HCT116 (cell line): ENCODE data around the gene TSC2. TPM values are rescaled to one million over a fixed set of nuclear protein-coding genes. Genes with fewer than 3 reads are reported as not detected.

Source experiments
- ATAC-seq: fragments of 200-7000 bp; cut with Tn5 transposase; 2 replicates; pipeline ENCODE4 v1.9.1; 2020; ENCODE audit warnings: mild to moderate bottlenecking, moderate library complexity
- BruUV-seq: library from RNA; stranded (reverse); fragments of 400-500 nt; replicated peaks from 2 replicates; lab custom pipeline; 2021; lab: Mats Ljungman, UMichigan
- CTCF ChIA-PET: fragments of 300-600 bp; sonication (Branson Sonifier 250); formaldehyde crosslinking; loops from one replicate; lab custom pipeline; 2021; ENCODE audit warnings: antibody characterized with exemption; lab: Charles Lee
- POLR2A ChIA-PET: fragments of 300-600, 350-600 bp; sonication (Branson Sonifier 250); formaldehyde crosslinking; loops from one replicate; lab custom pipeline; 2021; ENCODE audit warnings: antibody characterized with exemption; lab: Charles Lee
- RAD21 ChIA-PET, 2 experiments: fragments of 300-600 bp; sonication (Branson Sonifier 250); formaldehyde crosslinking; loops; one replicate each; lab custom pipeline; 2023; ENCODE audit warnings: low total read pairs in 2 of 2; ENCODE audit not compliant: uncharacterized antibody in 2 of 2, unreplicated experiment in 2 of 2, low non-redundant PET in 1 of 2; lab: Charles Lee
- DNase-seq: peaks from one replicate; pipeline ENCODE4 v3.0.0-alpha.2; 2010; ENCODE audit warnings: low read depth, low spot score
- H2AFZ ChIP-seq: fragments of 200-600 bp; shearing (Covaris generic), sonication (generic); 2 replicates; pipeline ENCODE4 v1.6.1; 2017; ENCODE audit warnings: low read depth, mixed run types, mixed read lengths, antibody characterized with exemption, low read length; ENCODE audit not compliant: poor library complexity, severe bottlenecking
- H3K27ac ChIP-seq: 2 replicates; pipeline ENCODE4 v1.5.1; 2012; ENCODE audit warnings: low read depth, low read length
- H3K27me3 ChIP-seq: fragments of 200-600 bp; sonication (generic); 2 replicates; pipeline ENCODE4 v1.6.1; 2016; ENCODE audit warnings: mixed run types, low read length, mixed read lengths; ENCODE audit not compliant: insufficient read depth
- H3K36me3 ChIP-seq, 2 experiments: fragments of 200-500 bp in 1 of 2; fragments of 200-600 bp in 1 of 2; sonication (Bioruptor generic) in 1 of 2; sonication (generic) in 1 of 2; 2 replicates each; pipeline versions ENCODE4 v1.5.1 to v1.6.1; 2014 to 2016; ENCODE audit warnings: low read length in 2 of 2, inconsistent platforms in 1 of 2, mixed read lengths in 1 of 2, mixed run types in 1 of 2; ENCODE audit not compliant: insufficient read depth in 2 of 2, control insufficient read depth in 1 of 2
- H3K4me1 ChIP-seq, 2 experiments: fragments of 200-600 bp in 1 of 2; sonication (generic) in 1 of 2; 2 replicates each; pipeline versions ENCODE4 v1.5.1 to v1.6.1; 2012 to 2017; ENCODE audit warnings: low read length in 2 of 2, inconsistent platforms in 1 of 2, mild to moderate bottlenecking in 1 of 2, mixed read lengths in 1 of 2, mixed run types in 1 of 2, moderate library complexity in 1 of 2; ENCODE audit not compliant: insufficient read depth in 2 of 2, control insufficient read depth in 1 of 2
- H3K4me2 ChIP-seq: fragments of 200-600 bp; sonication (generic); 2 replicates; pipeline ENCODE4 v1.6.1; 2017; ENCODE audit warnings: mixed run types, low read length, mixed read lengths
- H3K4me3 ChIP-seq, 2 experiments: fragments of 200-600 bp in 1 of 2; sonication (generic) in 1 of 2; replicated peaks in 1 of 2; 2 replicates each; pipeline ENCODE4 v1.5.1; 2011 to 2016; ENCODE audit warnings: low read length in 2 of 2, control low read depth in 1 of 2, low read depth in 1 of 2, mild to moderate bottlenecking in 1 of 2, mixed read lengths in 1 of 2, mixed run types in 1 of 2
- H3K79me2 ChIP-seq: fragments of 200-600 bp; sonication (generic); 2 replicates; pipeline ENCODE4 v1.6.1; 2017; ENCODE audit warnings: mild to moderate bottlenecking, mixed run types, low read length, moderate library complexity, mixed read lengths; ENCODE audit not compliant: insufficient read depth
- H3K9ac ChIP-seq: fragments of 200-600 bp; sonication (generic); 2 replicates; pipeline ENCODE4 v1.6.1; 2016; ENCODE audit warnings: low read length, mixed read lengths
- H3K9me2 ChIP-seq: fragments of 200-600 bp; sonication (generic), shearing (Covaris generic); 2 replicates; pipeline ENCODE4 v1.6.1; 2017; ENCODE audit warnings: mixed run types, mild to moderate bottlenecking, moderate library complexity; ENCODE audit not compliant: insufficient read depth
- H3K9me3 ChIP-seq, 2 experiments: fragments of 200-500 bp in 1 of 2; fragments of 200-600 bp in 1 of 2; sonication (Bioruptor generic) in 1 of 2; sonication (generic) in 1 of 2; 2 replicates each; pipeline ENCODE4 v1.6.1; 2014 to 2017; ENCODE audit warnings: low read length in 2 of 2, mixed read lengths in 2 of 2, inconsistent platforms in 1 of 2, low read depth in 1 of 2, mild to moderate bottlenecking in 1 of 2, mixed run types in 1 of 2, moderate library complexity in 1 of 2; ENCODE audit not compliant: control insufficient read depth in 1 of 2, insufficient read depth in 1 of 2
- H4K20me1 ChIP-seq: fragments of 200-600 bp; sonication (generic), shearing (Covaris generic); 2 replicates; pipeline ENCODE4 v1.6.1; 2017; ENCODE audit warnings: mixed run types, mild to moderate bottlenecking, moderate library complexity; ENCODE audit not compliant: insufficient read depth
- ATF3 ChIP-seq: IDR thresholded peaks from 2 replicates; pipeline ENCODE4 v1.6.1; 2012
- CBX3 ChIP-seq: IDR thresholded peaks from 2 replicates; pipeline ENCODE4 v1.6.1; 2012; ENCODE audit warnings: low read depth
- CEBPB ChIP-seq: IDR thresholded peaks from 2 replicates; pipeline ENCODE4 v1.6.1; 2012; ENCODE audit warnings: low read depth
- CTCF ChIP-seq, 3 experiments: fragments of 200-600 bp in 1 of 3; sonication (generic) in 1 of 3; IDR thresholded peaks in 2 of 3; conservative IDR thresholded peaks in 1 of 3; 2 replicates each; pipeline ENCODE4 v1.5.1; 2012 to 2017; ENCODE audit warnings: low read depth in 2 of 3, low read length in 2 of 3, antibody characterized with exemption in 1 of 3, borderline replicate concordance in 1 of 3, control low read depth in 1 of 3, mild to moderate bottlenecking in 1 of 3, mixed read lengths in 1 of 3, mixed run types in 1 of 3, moderate library complexity in 1 of 3; ENCODE audit not compliant: insufficient read depth in 1 of 3
- EGR1 ChIP-seq: IDR thresholded peaks from 2 replicates; pipeline ENCODE4 v1.6.1; 2012; ENCODE audit warnings: low read depth
- ELF1 ChIP-seq: IDR thresholded peaks from 2 replicates; pipeline ENCODE4 v1.6.1; 2012; ENCODE audit warnings: low read depth, borderline replicate concordance
- EZH2 ChIP-seq: fragments of 200-600 bp; sonication (generic); IDR thresholded peaks from 2 replicates; pipeline ENCODE4 v1.6.1; 2017; ENCODE audit warnings: antibody characterized with exemption, mixed run types
- EZH2phosphoT487 ChIP-seq: fragments of 200-600 bp; IDR thresholded peaks from 2 replicates; pipeline ENCODE4 v1.6.1; 2018; ENCODE audit warnings: antibody characterized with exemption, borderline replicate concordance
- JUND ChIP-seq: IDR thresholded peaks from 2 replicates; pipeline ENCODE4 v1.6.1; 2012
- MAX ChIP-seq: IDR thresholded peaks from 2 replicates; pipeline ENCODE4 v1.6.1; 2012
- POLR2A ChIP-seq: IDR thresholded peaks from 2 replicates; pipeline ENCODE4 v1.7.0; 2011; ENCODE audit warnings: borderline replicate concordance; ENCODE audit not compliant: insufficient read depth, insufficient read length; ENCODE audit errors: extremely low read depth
- POLR2AphosphoS5 ChIP-seq: IDR thresholded peaks from 2 replicates; pipeline ENCODE4 v1.6.1; 2011; ENCODE audit warnings: mild to moderate bottlenecking, low read depth, low read length, moderate library complexity
- RAD21 ChIP-seq: IDR thresholded peaks from 2 replicates; pipeline ENCODE4 v1.6.1; 2012; ENCODE audit warnings: low read depth, mild to moderate bottlenecking
- SIN3A ChIP-seq: IDR thresholded peaks from 2 replicates; pipeline ENCODE4 v1.6.1; 2012; ENCODE audit warnings: low read depth
- SP1 ChIP-seq: IDR thresholded peaks from 2 replicates; pipeline ENCODE4 v1.6.1; 2012; ENCODE audit warnings: low read depth
- SRF ChIP-seq: IDR thresholded peaks from 2 replicates; pipeline ENCODE4 v1.6.1; 2012; ENCODE audit warnings: low read depth
- TCF7L2 ChIP-seq: IDR thresholded peaks from 2 replicates; pipeline ENCODE4 v1.7.0; 2011; ENCODE audit warnings: borderline replicate concordance, inconsistent platforms; ENCODE audit not compliant: insufficient read depth, insufficient read length; ENCODE audit errors: extremely low read depth
- YY1 ChIP-seq: IDR thresholded peaks from 2 replicates; pipeline ENCODE4 v1.6.1; 2011; ENCODE audit warnings: low read length, low read depth, moderate library complexity, mild to moderate bottlenecking; ENCODE audit not compliant: insufficient replicate concordance; ENCODE audit errors: extremely low read depth
- ZFX ChIP-seq: fragments of 450-650 bp; IDR thresholded peaks from 2 replicates; pipeline ENCODE4 v1.6.1; 2017
- intact Hi-C: fragments of 100-400 bp; cut with micrococcal nuclease; formaldehyde crosslinking; loops from 2 replicates; pipeline ENCODE4 v1.10.0; 2022
- total RNA-seq: library from RNA; stranded (reverse); gene quantifications from one replicate; pipeline ENCODE4 v1.2.1, GENCODE V29; 2021; ENCODE audit not compliant: unreplicated experiment

Gene TSC2
- total RNA-seq, 1 experiment from 2014 or later, result 74.1 TPM

- Histone ChIP-seq H3K4me1 (peaks cover 11 to 26% of the 10 kb centered on the region in 2 experiments), H3K79me2 (peaks cover 14% of the 10 kb centered on the region; the same call in 1 of the 2 replicates), H3K4me3 (no peak overlapping the region), H3K4me2 (no peak overlapping the region), H3K9me3 (no peaks in the 10 kb centered on the region), H3K9ac (no peak overlapping the region), H4K20me1 (no peaks in the 10 kb centered on the region), H3K36me3 (no peaks in the 10 kb centered on the region), H3K27ac (no peak overlapping the region; the same call in 1 of the 2 replicates), H3K9me2 (no peaks in the 10 kb centered on the region), H2AFZ (no peak overlapping the region), H3K27me3 (no peaks in the 10 kb centered on the region)
- no peak for TF ChIP-seq POLR2A
- TF ChIP-seq SIN3A, result no peak
- no peak for TF ChIP-seq CEBPB
- no peak for TF ChIP-seq EGR1
- no peak for TF ChIP-seq TCF7L2
- no peak for TF ChIP-seq SRF
- no peak for TF ChIP-seq CBX3
- TF ChIP-seq RAD21, result no peak
- no peak for TF ChIP-seq SP1
- no peak for TF ChIP-seq POLR2AphosphoS5
- TF ChIP-seq EZH2, result no peak
- intact Hi-C loops, result no loop called here
- ChIA-PET POLR2A (no interaction called here), RAD21 (interaction anchor here in 1 of 2 experiments (0.7 kb wide), 1 partner anchor 174 kb away, joined by 4 read pairs; no protein-coding TSS in a partner anchor), CTCF (no interaction called here)
- ATAC-seq (no peak), DNase-seq (no peak)
- no TSS peak for BruUV-seq
Measured at GRCh38 chr16:2030036-2030435, 17.7 kb upstream of the TSC2 start.

- H3K79me2 ChIP-seq, result peaks cover 14% of the 10 kb centered on the region; the same call in 1 of the 2 replicates
- H3K9ac ChIP-seq, result no peak overlapping the region
- intact Hi-C loops, result no loop called here
- ChIA-PET CTCF (no interaction called here), POLR2A (interaction anchor here (1.4 kb wide), 1 partner anchor 124 kb away, joined by 3 read pairs; the partner anchor contains the start of gene TRAF7), RAD21 (no interaction called here)
- H3K36me3 ChIP-seq, result no peaks in the 10 kb centered on the region
- no peaks in the 10 kb centered on the region for H3K9me3 ChIP-seq
- no peaks in the 10 kb centered on the region for H4K20me1 ChIP-seq
- H3K9me2 ChIP-seq, result no peaks in the 10 kb centered on the region
- ATAC-seq (no peak), DNase-seq (no peak)
- no TSS peak for BruUV-seq
- no peak overlapping the region for H3K27ac ChIP-seq
- no peak overlapping the region for H3K4me2 ChIP-seq
- H2AFZ ChIP-seq, result no peak overlapping the region
- peaks cover 8 to 22% of the 10 kb centered on the region in 2 experiments for H3K4me1 ChIP-seq
- no peak overlapping the region for H3K4me3 ChIP-seq
- no peaks in the 10 kb centered on the region for H3K27me3 ChIP-seq
- TF ChIP-seq ZFX, result no peak
- no peak for TF ChIP-seq EZH2phosphoT487
- TF ChIP-seq YY1, result no peak
- TF ChIP-seq MAX, result no peak
- TF ChIP-seq ATF3, result no peak
- no peak for TF ChIP-seq CTCF (IDR thresholded peaks at IDR 0.05 in 2 of 3, conservative IDR thresholded peaks at IDR 0.05 in 1 of 3; ENCODE audit: borderline replicate concordance in 1 of 3, insufficient read depth in 1 of 3, low read depth in 2 of 3, low read length in 2 of 3)
- no peak for TF ChIP-seq ELF1
- no peak for TF ChIP-seq JUND
- no peak for TF ChIP-seq CEBPB
- no peak for TF ChIP-seq TCF7L2
Measured at GRCh38 chr16:2031081-2031577, 16.7 kb upstream of the TSC2 start.
